GM13976 (cell line): ENCODE data around the gene CEMIP.
"Not testable (repeated sequence)": the region's sequence is repeated elsewhere in the genome, so short reads cannot be mapped to it uniquely, and the experiment has no call there.

ENCODE experiments used
- DNase-seq: peaks from one replicate; pipeline ENCODE4 v3.0.0; 2012; ENCODE audit warnings: low spot score
- CTCF ChIP-seq: IDR thresholded peaks from 2 replicates; pipeline ENCODE4 v1.5.1; 2012; ENCODE audit warnings: borderline replicate concordance, mild to moderate bottlenecking; ENCODE audit not compliant: insufficient read depth; ENCODE audit errors: extremely low read depth, missing control alignments, control extremely low read depth
- in situ Hi-C: fragments of 300-500 bp; cut with MboI; formaldehyde crosslinking; loops from one replicate; pipeline ENCODE4 v1.12.0; 2022; ENCODE audit warnings: low sequenced_read_pairs, mixed read lengths, inconsistent platforms; ENCODE audit not compliant: unreplicated experiment

The CEMIP gene

GRCh38 chr15:80753161-80753560 is 26.0 kb upstream of the CEMIP start:
- in situ Hi-C loops = no loop called here

DNA sequence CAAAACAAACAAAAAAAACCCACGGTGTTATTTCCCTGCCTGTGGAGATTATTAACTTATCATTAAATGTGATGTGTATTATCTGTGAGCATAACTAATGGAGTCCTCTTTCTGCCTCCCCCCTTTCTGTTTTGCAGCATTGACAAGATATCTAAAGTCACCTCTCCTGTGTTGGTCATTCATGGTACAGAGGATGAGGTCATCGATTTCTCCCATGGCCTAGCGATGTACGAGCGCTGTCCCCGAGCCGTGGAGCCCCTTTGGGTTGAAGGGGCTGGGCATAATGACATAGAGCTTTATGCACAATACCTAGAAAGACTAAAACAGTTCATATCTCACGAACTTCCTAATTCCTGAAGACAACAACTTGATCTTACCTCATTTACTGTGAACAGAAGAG is 25.2 kb upstream of the CEMIP start:
- no peak for DNase-seq
- in situ Hi-C loops = no loop called here
- TF ChIP-seq CTCF = no peak

More at GRCh38 chr15:80753161-80753560, 26.0 kb upstream of the CEMIP start:
- no peak for DNase-seq
- TF ChIP-seq CTCF = no peak

- in situ Hi-C loops = no loop called here
- no peak for DNase-seq
- TF ChIP-seq CTCF = no peak
Measured at GRCh38 chr15:80755885-80756284, 23.3 kb upstream of the CEMIP start.

- no peak for TF ChIP-seq CTCF
- no peak for DNase-seq
- in situ Hi-C loops = no loop called here
Measured at GRCh38 chr15:80758130-80758745, 20.9 kb upstream of the CEMIP start.

- no peak for DNase-seq
- TF ChIP-seq CTCF = no peak
- in situ Hi-C loops = no loop called here
Measured at GRCh38 chr15:80760960-80761359, 18.2 kb upstream of the CEMIP start.

DNA sequence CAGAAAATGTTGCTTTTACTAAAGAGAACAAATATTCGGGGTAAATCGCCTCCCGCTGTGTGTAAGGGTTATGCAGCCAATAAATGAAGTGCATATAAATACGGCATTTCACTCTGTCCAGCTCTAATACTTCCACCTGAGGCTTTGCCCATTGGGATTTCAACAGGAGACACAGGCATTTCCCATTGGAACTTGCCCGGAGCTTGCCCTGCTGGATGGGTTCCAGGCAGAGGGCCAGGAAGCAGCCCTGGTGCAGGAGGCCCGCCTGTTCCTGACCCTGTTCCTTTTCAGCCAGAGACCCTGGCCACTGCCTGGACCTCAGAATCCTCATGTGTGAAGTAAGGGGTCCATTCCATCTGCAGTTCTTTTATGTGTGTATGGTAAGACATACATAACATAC is 17.4 kb upstream of the CEMIP start:
- no peak for TF ChIP-seq CTCF
- in situ Hi-C loops = no loop called here
- DNase-seq = no peak

DNA sequence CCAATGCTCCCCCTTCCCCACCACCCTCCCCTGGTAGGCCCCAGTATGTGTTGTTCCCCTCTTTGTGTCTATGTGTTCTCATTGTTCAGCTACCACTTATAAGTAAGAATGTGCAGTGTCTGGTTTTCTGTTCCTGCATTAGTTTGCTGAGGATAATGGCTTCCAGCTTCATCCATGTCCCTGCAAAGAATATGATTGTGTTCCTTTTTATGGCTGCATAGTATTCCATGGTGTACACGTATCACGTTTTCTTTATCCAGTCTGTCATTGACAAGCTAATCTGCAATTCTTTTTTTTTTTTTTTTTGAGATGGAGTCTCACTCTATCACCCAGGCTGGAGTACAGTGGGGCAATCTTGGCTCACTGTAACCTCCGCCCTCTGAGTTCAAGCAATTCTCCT is 15.9 kb upstream of the CEMIP start:
- DNase-seq, in situ Hi-C loops: not testable (repeated sequence)
